ENCODE data around the gene COPZ1.
A peak's percentile ranks its signal among the peaks of the same experiment; 100 is the strongest.
"Not testable (repeated sequence)": the region's sequence is repeated elsewhere in the genome, so short reads cannot be mapped to it uniquely, and the experiment has no call there.

The COPZ1 gene

DNA sequence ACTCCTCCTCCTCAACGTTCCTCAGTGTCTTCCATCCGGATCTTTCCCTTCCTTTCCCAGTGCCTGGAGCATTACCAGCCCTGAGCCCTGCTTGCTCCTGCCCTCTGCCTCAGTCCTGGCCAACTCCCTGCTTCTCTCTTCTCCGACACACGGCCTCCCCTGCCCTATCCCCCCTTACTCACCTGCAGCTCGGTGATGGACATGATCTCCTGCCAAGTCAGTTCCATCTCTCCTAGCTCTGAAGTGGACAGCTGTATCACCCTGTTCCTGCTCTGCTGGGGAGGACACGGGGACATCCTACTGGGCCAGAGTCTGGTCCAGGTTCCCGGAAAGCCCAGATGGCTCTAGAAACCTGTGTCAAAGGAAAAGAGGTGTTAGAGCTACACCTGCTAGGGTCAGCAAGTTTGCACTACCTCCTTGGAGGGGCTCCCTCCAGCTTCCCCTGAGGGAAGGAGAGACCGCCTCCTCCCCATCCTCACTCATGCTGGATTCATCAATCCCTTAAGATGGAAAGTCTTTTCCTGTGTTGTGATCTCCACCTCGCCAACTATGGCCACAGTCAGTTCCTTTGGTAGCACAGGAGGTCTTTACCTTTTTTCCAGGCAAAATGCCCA is 29.9 kb upstream of the COPZ1 start:
- DNase-seq = no peak

DNA sequence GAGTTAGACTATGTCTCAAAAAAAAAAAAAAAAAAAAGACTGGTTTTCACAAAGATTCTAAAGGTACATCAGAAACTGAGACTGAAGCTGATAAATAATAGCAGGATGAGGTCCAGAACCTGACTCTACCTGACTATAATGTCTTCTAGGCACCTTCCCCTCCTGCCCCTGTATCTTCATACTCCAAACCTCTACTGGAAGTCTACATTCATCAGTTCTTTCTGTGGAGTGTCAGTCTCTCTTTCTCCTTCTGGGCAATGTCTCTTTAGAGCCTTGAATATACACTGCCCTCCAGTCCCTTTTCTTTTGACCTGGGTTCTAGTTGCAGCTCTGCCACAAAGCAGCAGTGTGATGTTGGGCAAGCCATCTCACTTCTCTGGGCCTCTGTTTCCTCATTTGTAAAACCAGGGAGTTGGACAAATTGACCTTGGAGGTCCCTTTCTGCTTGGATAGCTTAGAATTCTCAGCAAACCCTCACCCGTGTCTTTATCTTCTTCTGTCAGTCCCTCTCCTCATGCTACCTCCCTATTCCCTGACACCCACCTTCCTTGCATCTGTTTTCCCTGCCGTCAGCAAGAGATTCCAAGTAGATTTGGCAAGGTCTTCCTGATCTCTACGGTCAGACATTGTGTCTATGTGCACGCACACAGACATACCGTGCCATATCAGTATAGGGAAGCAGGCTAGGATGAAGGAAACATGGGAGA is 28.4 kb upstream of the COPZ1 start:
- no peak for DNase-seq

- no peak for DNase-seq
Observed at GRCh38 chr12:54298904-54299303, 26.0 kb upstream of the COPZ1 start.

DNA sequence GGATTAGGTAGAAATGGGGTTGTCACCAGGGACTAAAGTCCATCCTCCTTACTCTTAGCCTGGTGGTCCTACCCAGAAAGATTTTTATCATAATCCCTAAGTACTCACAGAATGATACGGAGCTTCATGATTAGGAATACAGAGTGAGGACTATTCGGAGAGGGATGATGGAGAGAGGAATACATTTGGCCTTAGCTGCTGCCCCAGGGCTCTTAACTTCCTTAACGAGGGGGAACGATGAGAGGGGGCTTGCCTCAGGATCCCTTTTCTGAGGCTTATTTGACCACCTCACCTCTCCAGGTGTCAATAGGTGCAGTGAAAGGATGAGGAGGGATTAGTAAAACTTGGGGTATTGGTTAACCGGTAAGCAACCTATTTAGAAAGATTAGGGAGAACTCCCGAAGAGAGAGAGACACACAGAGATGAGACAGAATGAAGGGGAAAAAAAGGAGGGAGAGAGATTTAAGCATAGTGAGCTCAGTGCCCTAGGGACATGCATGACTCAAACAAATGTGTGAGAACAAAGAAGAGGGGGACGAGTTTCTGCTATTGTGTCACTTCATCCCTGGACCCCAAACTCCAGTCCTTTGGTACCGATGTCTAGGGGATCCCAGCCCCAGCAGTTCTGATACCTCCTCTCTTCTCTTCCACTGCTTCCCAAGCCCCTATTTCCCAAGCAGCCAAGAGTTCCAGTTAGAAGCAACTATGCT is 25.3 kb upstream of the COPZ1 start:
- no peak for DNase-seq

DNA sequence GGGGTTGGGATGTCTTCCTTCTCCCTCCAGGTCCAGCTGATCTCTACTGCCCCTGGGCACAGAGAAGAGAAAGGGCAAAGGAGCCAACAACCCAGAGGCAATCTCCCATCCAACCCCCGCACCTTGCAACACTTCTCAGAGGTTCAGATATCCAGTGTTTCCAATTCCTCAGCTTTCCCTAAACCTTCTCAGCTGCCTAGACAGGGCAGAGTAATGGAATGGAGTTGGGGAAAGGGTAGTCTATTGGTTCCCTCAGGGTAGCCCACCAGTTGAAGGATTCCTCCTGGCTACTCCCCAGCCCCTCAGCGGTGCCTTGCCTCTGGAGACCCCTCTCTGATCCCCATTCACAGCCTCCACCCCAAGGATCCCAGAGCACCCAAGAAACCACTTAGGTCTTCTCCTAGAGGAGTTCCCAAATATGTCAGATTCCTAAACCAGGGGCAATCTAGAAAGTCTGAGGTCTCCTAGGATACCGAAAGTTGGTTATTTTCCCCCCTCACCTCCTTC is 24.7 kb upstream of the COPZ1 start:
- DNase-seq = no peak

DNA sequence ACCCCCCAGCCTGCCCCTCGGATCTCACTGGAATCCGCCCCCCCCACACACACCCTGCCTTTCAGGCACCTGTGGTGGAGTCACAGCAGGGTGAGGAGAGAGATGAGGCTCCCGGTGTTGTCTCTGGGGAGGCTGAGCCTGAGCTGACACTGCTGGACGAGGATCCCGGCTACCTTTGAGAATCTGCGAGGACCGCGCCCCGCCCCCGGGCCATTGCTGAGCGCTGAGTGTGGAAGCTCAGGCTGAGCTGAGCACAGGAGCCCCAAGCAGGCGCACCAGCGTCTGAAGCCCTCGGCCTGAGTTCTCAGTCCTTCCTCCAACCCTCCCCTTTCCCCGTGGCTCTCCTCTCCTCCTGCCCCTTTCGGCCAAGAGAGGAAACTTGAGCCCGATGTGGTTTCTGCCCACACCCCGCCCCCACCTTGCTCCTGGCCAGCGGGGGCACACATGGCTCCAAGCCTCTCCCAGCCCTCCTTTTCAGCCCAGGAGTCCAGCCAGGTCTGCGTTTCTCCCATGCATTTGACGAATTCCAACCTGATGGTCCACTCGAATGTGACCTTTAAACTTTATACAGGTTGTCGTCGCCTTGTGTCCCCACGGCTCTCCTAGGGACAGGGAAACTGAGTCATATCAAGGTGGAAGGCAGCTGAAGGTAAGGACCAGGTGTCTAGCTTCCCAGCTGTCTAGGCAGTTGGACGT is 24.1 kb upstream of the COPZ1 start, which contains the start of gene NFE2:
NFE2 (minus strand) TSS at position 284 of the 696 bp plus-strand sequence. CDS start 5,767 bp downstream, outside the sequence.
- DNase-seq = peak; percentile 43

DNA sequence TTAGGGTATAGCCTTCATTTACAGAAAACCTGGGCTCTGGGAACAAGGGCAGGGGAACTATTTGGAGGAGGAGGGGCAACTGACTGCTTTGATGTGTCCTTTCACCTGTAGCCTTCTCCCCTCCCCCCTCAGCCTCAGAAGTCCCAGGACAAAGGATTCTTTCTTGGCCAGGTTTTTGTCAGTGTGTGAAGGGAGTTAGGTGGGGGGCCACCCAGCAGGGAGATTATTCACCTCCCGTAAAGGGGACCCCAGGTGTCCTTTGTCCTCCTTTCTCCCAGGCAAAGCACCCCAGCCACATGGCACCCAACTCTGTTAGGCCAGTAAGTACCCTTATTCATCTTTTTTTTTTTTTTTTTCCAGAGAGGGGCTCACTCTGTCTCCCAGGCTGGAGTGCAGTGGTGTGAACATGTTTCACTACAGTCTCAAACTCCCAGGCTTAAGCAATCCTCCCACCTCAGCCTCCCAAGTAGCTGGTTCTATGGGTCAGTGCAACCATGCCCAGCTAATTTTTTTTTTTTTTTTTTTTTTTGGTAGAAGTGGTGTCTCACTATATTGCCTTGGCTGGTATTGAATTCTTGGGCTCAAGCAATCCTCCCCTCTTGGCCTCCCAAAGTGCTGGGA is 23.4 kb upstream of the COPZ1 start:
- no peak for DNase-seq

GRCh38 chr12:54303640-54304039 is 21.3 kb upstream of the COPZ1 start:
- DNase-seq = no peak

GRCh38 chr12:54304187-54304810 is 20.6 kb upstream of the COPZ1 start:
- no peak for DNase-seq

- peak; percentile 12 for DNase-seq
Observed at GRCh38 chr12:54306925-54307741, 17.8 kb upstream of the COPZ1 start.

DNA sequence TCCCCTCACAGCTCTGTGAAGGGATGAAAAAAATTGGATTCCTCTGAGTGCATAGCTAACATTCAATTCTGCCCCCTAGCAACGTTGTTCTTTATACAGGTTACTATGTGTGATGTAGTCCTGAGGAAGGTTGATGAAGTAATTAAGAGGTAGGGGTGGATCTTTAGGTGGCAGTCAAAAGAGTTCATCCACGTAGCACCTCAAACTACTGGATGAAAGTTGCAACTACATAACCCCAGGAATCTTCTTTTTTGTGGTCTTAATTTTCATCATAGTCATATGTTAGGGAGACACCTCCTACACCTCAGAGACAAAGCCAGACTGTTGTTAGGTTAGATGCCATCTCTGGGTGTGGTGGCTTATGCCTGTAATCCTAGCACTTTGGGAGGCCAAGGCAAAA is 13.9 kb upstream of the COPZ1 start:
- no peak for DNase-seq

- not testable (repeated sequence) for DNase-seq
Observed at GRCh38 chr12:54312309-54312708, 12.6 kb upstream of the COPZ1 start.

DNA sequence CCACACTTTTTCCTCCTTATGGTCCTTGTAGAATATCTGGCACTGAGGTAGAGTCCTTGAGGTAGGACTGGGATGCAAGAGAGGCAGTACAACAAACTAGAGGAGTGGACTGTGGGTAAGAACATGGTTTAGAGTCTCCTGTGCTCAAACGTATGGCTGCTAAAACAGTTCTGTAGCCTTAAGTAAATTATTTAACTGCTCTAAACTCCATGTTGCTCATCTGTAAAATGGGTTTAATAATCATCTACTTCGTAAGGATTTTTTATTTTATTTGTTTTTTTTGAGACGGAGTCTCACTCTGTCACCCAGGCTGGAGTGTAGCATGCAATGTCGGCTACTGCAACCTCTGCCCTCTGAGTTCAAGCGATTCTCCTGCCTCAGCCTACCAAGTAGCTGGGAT is 3.6 kb upstream of the COPZ1 start:
- no peak for DNase-seq

DNA sequence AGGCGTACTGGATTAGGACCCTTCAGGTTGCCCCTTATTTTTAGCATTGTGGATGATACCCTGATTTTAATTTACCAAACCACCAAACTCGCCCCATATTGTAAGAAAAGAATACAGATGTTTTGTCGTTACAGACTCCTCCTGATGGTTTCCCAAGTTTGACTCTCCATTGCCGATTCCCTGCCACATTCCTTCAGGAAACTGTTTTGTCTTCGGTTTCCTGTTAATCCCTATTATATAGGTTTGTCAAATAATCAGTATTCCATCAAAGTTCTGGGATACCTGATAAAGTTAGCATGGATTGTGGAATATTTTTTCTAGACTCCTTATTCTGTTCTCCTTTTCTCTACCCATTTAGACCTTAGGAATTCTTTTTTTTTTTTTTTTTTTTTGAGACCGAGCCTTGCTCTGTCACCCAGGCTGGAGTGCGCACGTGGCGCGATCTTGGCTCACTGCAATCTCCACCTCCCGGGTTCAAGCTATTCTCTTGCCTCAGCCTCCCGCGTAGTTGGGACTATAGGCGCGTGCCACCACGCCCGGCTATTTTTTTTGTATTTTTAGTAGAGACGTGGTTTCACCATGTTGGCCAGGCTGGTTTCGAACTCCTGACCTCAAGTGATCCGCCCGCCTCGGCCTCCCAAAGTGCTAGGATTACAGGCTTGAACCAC is 645 bp downstream of the COPZ1 start:
- DNase-seq = not testable (repeated sequence)

DNA sequence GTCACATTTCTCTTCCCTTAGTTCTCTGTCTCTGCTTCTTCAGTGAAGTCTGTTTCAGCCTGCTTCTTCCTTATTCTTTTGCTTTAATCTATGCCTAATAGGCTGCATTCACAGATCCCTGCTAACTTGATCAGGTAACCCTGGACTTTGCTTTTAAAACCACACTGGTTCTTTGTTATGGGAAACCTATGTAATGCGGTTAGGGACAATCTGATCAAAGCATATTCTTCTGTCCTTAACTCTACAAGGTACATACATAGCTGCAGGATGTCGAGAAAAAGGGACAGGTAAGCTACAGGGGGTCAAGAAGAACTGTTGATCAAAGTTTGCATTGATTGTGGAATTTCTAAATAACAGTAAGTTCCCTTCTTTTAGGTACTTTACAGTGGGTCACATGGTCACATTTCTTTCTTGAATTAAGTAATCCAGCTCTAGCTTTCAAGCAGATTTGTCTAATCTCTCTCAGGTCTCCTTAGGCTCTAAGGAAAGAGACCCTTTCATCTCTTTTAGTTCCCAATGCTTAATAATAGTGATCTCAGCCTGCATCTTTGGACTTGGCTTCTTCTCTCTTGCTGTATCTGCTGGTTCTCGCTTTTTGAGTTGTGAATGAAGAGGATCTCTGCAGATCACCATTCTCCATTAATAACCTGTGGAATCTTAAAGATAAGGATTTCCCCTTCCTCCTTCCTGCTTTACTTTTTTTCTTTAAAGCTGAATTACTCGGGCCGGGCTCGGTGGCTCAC is 3.8 kb downstream of the COPZ1 start:
- DNase-seq = no peak

- no peak for DNase-seq
Observed at GRCh38 chr12:54329759-54330158, 4.8 kb downstream of the COPZ1 start.

DNA sequence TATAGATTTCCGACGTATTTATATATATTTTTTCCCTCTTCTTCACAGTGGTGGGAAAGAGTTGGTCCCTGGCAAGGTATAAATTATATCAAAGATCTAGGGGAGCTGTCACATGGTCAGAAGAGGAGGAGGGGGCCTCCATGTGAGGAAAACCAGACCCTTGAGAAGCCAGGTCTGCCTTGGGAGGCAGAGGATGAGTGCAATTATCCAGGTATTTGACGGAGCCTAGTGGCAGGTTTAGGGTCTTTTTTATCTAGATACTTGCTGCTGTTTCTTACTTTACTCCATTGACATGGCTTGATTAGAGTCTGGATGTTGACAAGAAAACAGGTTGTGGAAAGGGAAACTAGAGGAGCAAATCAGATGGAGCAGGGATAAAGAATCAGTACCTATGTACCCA is 5.5 kb downstream of the COPZ1 start:
- DNase-seq = no peak

GRCh38 chr12:54331461-54331860 is 6.5 kb downstream of the COPZ1 start:
- DNase-seq = no peak

- DNase-seq = no peak
Observed at GRCh38 chr12:54333420-54334034, 8.6 kb downstream of the COPZ1 start.

Measured in NCI-H345 (cell line).